ENCODE data around the gene UPF1. TPM values are rescaled to one million over a fixed set of nuclear protein-coding genes. Genes with fewer than 3 reads are reported as not detected.

Gene UPF1
- 36.6 and 41.0 TPM in 2 replicates for total RNA-seq

DNA sequence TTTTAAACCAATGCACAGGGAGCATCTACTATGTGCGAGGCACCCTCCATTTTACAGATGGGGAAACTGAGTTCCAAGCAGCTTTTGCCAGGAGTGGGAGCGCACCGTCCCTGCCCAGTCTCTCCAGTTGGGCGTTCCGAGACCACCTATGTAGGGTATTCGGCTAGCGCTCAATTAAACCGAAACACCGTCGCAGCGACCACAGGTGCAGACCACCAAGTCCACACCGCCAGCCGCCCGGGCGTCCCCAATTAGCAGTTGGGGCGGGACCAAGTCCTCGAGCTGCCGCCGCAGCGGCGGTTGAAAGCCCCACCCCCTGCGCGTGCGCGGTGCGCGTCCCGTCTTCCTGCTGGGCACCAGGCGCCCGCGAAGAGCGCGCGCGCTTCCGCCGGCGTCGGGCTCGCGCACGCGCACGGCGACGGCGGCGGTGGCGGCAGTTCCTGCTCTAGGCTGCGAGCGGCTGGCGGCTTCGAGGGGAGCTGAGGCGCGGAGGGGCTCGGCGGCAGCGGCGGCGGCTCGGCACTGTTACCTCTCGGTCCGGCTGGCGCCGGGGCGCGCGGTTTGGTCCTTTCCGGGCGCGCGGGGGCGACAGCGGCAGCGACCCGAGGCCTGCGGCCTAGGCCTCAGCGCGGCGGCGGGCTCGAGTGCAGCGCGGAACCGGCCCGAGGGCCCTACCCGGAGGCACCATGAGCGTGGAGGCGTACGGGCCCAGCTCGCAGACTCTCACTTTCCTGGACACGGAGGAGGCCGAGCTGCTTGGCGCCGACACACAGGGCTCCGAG is at the start of gene UPF1:
Gene UPF1 (plus strand): TSS at position 436 of the 782 bp plus-strand sequence. CDS start 251 bp downstream, at position 687.
- no peak for TF ChIP-seq CTCF (IDR thresholded peaks at IDR 0.05; ENCODE audit: extremely low read depth, low read depth, low read length)
- peaks cover 5% of the 10 kb centered on the region for H3K36me3 ChIP-seq (ENCODE audit: insufficient read depth, low read length)

GRCh38 chr19:18782559-18783225 is 49.1 kb upstream of the UPF1 start:
- no peaks in the 10 kb centered on the region for H3K27me3 ChIP-seq (ENCODE audit: insufficient read depth, low read length)
- no peaks in the 10 kb centered on the region for H3K36me3 ChIP-seq (ENCODE audit: insufficient read depth, low read length)
- no peak for DNase-seq (ENCODE audit: insufficient read length, low spot score, missing footprints)
- H3K4me1 ChIP-seq (ENCODE audit: insufficient read depth, low read length) = no peaks in the 10 kb centered on the region
- no peak for TF ChIP-seq CTCF (IDR thresholded peaks at IDR 0.05; ENCODE audit: extremely low read depth, low read depth, low read length)
- H3K4me2 ChIP-seq (ENCODE audit: insufficient read depth, low read length) = no peak overlapping the region
- H4K20me1 ChIP-seq (ENCODE audit: insufficient read depth, low read length) = peaks cover 3% of the 10 kb centered on the region
- no peaks in the 10 kb centered on the region for H3K9me3 ChIP-seq (ENCODE audit: low read depth, low read length)
- H3K79me2 ChIP-seq (ENCODE audit: insufficient read depth, low read length) = no peaks in the 10 kb centered on the region
- H2AFZ ChIP-seq (ENCODE audit: low read length) = no peak overlapping the region
- H3K27ac ChIP-seq (ENCODE audit: low read depth, low read length) = no peak overlapping the region
- H3K4me3 ChIP-seq (ENCODE audit: insufficient read depth, low read length) = no peak overlapping the region

More for the DNA sequence above, at the start of gene UPF1:
- no peaks in the 10 kb centered on the region for H3K27me3 ChIP-seq (ENCODE audit: insufficient read depth, low read length)
- peak within 1 kb of the TSS; percentile 100 for H2AFZ ChIP-seq (ENCODE audit: low read length)
- DNase-seq (ENCODE audit: insufficient read length, low spot score, missing footprints) = peak; percentile 100
- H3K4me3 ChIP-seq (ENCODE audit: insufficient read depth, low read length) = peak within 1 kb of the TSS; percentile 78
- peaks cover 18% of the 10 kb centered on the region for H3K4me1 ChIP-seq (ENCODE audit: insufficient read depth, low read length)
- peaks cover 40% of the 10 kb centered on the region for H4K20me1 ChIP-seq (ENCODE audit: insufficient read depth, low read length)
- peak within 1 kb of the TSS; percentile 95 for H3K4me2 ChIP-seq (ENCODE audit: insufficient read depth, low read length)
- peaks cover 50% of the 10 kb centered on the region for H3K79me2 ChIP-seq (ENCODE audit: insufficient read depth, low read length)
- peak within 1 kb of the TSS; percentile 74 for H3K27ac ChIP-seq (ENCODE audit: low read depth, low read length)
- H3K9me3 ChIP-seq (ENCODE audit: low read depth, low read length) = peaks cover 3% of the 10 kb centered on the region

- Histone ChIP-seq H3K4me2 (ENCODE audit: insufficient read depth, low read length) (no peak overlapping the region), H3K9me3 (ENCODE audit: low read depth, low read length) (no peaks in the 10 kb centered on the region), H3K79me2 (ENCODE audit: insufficient read depth, low read length) (no peaks in the 10 kb centered on the region), H4K20me1 (ENCODE audit: insufficient read depth, low read length) (peaks cover 3% of the 10 kb centered on the region), H3K36me3 (ENCODE audit: insufficient read depth, low read length) (no peaks in the 10 kb centered on the region), H3K4me1 (ENCODE audit: insufficient read depth, low read length) (no peaks in the 10 kb centered on the region), H3K4me3 (ENCODE audit: insufficient read depth, low read length) (no peak overlapping the region), H3K27me3 (ENCODE audit: insufficient read depth, low read length) (peaks cover 8% of the 10 kb centered on the region), H2AFZ (ENCODE audit: low read length) (no peak overlapping the region), H3K27ac (ENCODE audit: low read depth, low read length) (no peak overlapping the region)
- TF ChIP-seq CTCF (IDR thresholded peaks at IDR 0.05; ENCODE audit: extremely low read depth, low read depth, low read length) = no peak
- DNase-seq (ENCODE audit: insufficient read length, low spot score, missing footprints) = peak; percentile 71
These were observed 47.6 kb upstream of the UPF1 start for GRCh38 chr19:18783958-18784785.

Measured in osteoblast (primary cell).